Lower leg skin (tissue), 3 donors: ENCODE data around the gene VPS37B.
"Not testable (repeated sequence)": the region's sequence is repeated elsewhere in the genome, so short reads cannot be mapped to it uniquely, and the experiment has no call there.

Experiments used
- POLR2A ChIP-seq, 2 donors: fragments of 450-650 bp; IDR thresholded peaks; one replicate each; pipeline ENCODE4 v1.6.1; 2016 to 2017; ENCODE audit warnings: antibody characterized with exemption in 2 of 2, mild to moderate bottlenecking in 1 of 2, moderate library complexity in 1 of 2
- TF ChIP-seq, protein P1 (sequence below), 3 donors: fragments of 450-650 bp; IDR thresholded peaks; one replicate each; pipeline ENCODE4 v1.5.1; 2016; ENCODE audit warnings: antibody characterized with exemption in 3 of 3, mild to moderate bottlenecking in 3 of 3, moderate library complexity in 2 of 3

- TF ChIP-seq, protein P1, sequence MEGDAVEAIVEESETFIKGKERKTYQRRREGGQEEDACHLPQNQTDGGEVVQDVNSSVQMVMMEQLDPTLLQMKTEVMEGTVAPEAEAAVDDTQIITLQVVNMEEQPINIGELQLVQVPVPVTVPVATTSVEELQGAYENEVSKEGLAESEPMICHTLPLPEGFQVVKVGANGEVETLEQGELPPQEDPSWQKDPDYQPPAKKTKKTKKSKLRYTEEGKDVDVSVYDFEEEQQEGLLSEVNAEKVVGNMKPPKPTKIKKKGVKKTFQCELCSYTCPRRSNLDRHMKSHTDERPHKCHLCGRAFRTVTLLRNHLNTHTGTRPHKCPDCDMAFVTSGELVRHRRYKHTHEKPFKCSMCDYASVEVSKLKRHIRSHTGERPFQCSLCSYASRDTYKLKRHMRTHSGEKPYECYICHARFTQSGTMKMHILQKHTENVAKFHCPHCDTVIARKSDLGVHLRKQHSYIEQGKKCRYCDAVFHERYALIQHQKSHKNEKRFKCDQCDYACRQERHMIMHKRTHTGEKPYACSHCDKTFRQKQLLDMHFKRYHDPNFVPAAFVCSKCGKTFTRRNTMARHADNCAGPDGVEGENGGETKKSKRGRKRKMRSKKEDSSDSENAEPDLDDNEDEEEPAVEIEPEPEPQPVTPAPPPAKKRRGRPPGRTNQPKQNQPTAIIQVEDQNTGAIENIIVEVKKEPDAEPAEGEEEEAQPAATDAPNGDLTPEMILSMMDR (IDR thresholded peaks at IDR 0.05): not testable (repeated sequence)
- TF ChIP-seq POLR2A (IDR thresholded peaks at IDR 0.05): not testable (repeated sequence)
Observed at GRCh38 chr12:122876281-122876680, 19.6 kb downstream of the VPS37B start.
